SH-SY5Y (cell line): ENCODE measurements around the gene MEIOSIN.

Source experiments
- GATA2 ChIP-seq: IDR thresholded peaks from 2 replicates; pipeline ENCODE4 v1.6.1; 2011; ENCODE audit warnings: mild to moderate bottlenecking, low read depth, low read length
- GATA3 ChIP-seq: IDR thresholded peaks from 2 replicates; pipeline ENCODE4 v1.6.1; 2011; ENCODE audit warnings: low read depth, mild to moderate bottlenecking, low read length, moderate library complexity

GRCh38 chr19:45793876-45794275, 60.6 kb downstream of the MEIOSIN start:
- no peak for TF ChIP-seq GATA2
- TF ChIP-seq GATA3 = no peak
